Thyroid gland (tissue), 4 donors: ENCODE results near the gene C20orf173.

Experiments
- POLR2A ChIP-seq, 2 donors: fragments of 450-650 bp; IDR thresholded peaks; one replicate each; pipeline ENCODE4 v1.6.1; 2017; ENCODE audit warnings: antibody characterized with exemption in 2 of 2, mild to moderate bottlenecking in 2 of 2, moderate library complexity in 1 of 2
- TF ChIP-seq, protein P1 (sequence below), 6 experiments: fragments of 200-600 bp in 3 of 6; fragments of 450-650 bp in 3 of 6; sonication (generic) in 3 of 6; IDR thresholded peaks; one replicate each; pipeline ENCODE4 v1.5.1; 2016 to 2019; ENCODE audit warnings: antibody characterized with exemption in 6 of 6, mild to moderate bottlenecking in 2 of 6, inconsistent platforms in 1 of 6, moderate library complexity in 1 of 6

DNA sequence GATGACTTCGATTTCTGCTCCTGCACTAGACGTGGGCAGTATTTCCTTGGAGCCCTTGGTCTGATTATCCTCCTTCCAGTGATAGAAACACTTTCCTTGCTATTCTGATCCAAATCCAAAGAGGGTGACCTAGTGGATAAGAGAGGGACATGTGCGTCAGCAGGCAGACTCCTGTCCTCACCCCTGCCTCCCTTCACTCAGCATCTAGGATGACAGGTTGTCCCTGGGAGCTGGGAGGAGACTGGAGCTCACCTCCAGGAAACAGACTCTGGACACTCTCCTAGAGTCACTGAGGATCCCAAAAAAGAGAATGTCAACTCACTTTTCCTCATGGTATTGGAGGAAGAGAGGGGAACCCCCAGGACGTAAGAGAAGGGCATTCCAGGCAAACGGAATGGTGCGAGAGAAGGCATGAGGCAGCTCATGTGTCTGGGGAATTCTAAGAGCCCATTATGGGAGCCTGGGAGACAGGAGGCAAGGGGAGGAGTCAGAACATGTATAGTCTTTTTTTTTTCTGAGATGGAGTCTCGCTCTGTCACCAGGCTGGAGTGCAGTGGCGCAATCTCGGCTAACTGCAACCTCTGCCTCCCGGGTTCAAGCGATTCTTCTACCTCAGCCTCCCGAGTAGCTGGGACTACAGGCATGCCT is 2.2 kb downstream of the C20orf173 start:
- TF ChIP-seq, protein P1, sequence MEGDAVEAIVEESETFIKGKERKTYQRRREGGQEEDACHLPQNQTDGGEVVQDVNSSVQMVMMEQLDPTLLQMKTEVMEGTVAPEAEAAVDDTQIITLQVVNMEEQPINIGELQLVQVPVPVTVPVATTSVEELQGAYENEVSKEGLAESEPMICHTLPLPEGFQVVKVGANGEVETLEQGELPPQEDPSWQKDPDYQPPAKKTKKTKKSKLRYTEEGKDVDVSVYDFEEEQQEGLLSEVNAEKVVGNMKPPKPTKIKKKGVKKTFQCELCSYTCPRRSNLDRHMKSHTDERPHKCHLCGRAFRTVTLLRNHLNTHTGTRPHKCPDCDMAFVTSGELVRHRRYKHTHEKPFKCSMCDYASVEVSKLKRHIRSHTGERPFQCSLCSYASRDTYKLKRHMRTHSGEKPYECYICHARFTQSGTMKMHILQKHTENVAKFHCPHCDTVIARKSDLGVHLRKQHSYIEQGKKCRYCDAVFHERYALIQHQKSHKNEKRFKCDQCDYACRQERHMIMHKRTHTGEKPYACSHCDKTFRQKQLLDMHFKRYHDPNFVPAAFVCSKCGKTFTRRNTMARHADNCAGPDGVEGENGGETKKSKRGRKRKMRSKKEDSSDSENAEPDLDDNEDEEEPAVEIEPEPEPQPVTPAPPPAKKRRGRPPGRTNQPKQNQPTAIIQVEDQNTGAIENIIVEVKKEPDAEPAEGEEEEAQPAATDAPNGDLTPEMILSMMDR (IDR thresholded peaks at IDR 0.05) = no peak
- no peak for TF ChIP-seq POLR2A (IDR thresholded peaks at IDR 0.05)
